ENCODE measurements around the gene CD8B. TPM values are rescaled to one million over a fixed set of nuclear protein-coding genes. Genes with fewer than 3 reads are reported as not detected.
"Not testable (repeated sequence)": the region's sequence is repeated elsewhere in the genome, so short reads cannot be mapped to it uniquely, and the experiment has no call there.

The CD8B gene
- total and polyA plus RNA-seq, 12 donors = 0.11 to 4.5 (median 0.68) TPM; not detected in 1

DNA sequence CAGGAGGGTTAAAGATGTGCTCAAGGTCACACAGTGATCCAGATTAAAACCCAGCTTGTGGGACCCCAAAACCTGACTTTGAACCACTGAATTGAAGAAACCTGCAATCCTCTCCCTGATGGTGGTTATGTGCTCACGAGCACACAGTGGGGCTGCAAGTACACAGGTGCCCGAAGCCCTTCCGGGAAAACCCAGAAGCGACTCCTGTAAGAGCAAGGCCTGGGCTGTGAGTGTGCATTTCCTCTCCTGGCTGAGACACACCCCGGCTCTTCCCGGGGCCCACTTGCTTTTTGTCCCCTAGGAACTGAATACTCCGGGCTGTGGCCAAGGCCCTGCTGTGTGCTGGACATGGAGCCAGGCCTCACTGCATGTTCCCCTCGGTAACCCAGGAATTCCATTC, 1.1 kb downstream of the CD8B start:
- WGBS, 4 donors = 53 to 79% (median 75%) methylated on average over 5 to 8 of the region's 8 CpGs
- H3K4me1 ChIP-seq (replicated peaks in 1 of 2); H3K36me3 ChIP-seq (replicated peaks in 1 of 2); H3K9me3 ChIP-seq (replicated peaks in 1 of 3); H3K4me3 ChIP-seq; DNase-seq; intact Hi-C loops (cut with DNase I); H3K27ac ChIP-seq; H3K27me3 ChIP-seq: not testable (repeated sequence)

DNA sequence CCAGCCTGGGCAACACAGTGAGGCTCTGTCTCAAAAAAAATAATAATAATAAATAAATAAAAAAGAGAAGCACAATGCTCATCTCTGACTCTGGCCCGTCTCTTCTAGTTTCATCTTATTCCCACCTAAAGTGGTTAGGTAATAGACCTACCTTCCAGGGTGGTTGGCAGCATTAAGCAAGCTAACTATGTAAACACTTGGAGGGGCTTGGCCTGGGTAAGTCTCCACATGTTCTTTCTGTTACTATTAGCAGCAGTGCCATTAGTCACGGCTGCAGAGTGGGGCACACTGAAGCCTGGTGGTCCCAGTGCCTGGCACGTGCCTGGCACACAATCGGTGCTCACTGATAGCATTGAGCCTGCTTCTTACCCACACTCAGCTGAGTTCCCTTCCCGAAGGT, 4.0 kb downstream of the CD8B start:
- H3K4me1 ChIP-seq (replicated peaks in 1 of 2); H3K9me3 ChIP-seq (replicated peaks in 1 of 3); H3K27me3 ChIP-seq; H3K4me3 ChIP-seq; H3K27ac ChIP-seq; DNase-seq; H3K36me3 ChIP-seq (replicated peaks in 1 of 2); intact Hi-C loops (cut with DNase I): not testable (repeated sequence)
- 88 to 94% (median 91%) methylated on average over 3 to 5 of the region's 5 CpGs for WGBS, 4 donors

DNA sequence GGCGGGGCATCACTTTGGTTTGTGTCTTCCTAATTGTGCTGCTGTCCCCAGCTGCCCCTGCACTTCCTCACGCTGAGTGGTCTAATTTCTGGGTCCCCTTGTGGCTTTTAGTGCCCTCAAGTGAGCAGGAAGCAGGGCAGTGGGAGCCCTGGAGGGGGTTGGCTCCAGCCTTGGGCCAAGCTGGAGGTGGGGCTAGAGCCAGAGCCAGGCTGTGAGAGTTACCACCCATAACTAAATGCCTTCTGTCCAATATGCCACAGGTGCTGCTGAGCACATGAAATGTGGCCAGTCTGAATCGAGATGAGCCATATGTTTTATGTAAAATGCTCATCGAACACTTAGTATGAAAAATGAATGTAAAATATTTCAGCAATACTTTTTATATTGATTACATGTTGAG, 5.2 kb downstream of the CD8B start:
- H3K36me3 ChIP-seq (replicated peaks in 1 of 2); H3K4me1 ChIP-seq (replicated peaks in 1 of 2); H3K27me3 ChIP-seq; H3K9me3 ChIP-seq (replicated peaks in 1 of 3); H3K27ac ChIP-seq; DNase-seq; H3K4me3 ChIP-seq; intact Hi-C loops (cut with DNase I): not testable (repeated sequence)
- 68 to 89% (median 80%) methylated on average over 2 to 4 of the region's 4 CpGs for WGBS, 4 donors

DNA sequence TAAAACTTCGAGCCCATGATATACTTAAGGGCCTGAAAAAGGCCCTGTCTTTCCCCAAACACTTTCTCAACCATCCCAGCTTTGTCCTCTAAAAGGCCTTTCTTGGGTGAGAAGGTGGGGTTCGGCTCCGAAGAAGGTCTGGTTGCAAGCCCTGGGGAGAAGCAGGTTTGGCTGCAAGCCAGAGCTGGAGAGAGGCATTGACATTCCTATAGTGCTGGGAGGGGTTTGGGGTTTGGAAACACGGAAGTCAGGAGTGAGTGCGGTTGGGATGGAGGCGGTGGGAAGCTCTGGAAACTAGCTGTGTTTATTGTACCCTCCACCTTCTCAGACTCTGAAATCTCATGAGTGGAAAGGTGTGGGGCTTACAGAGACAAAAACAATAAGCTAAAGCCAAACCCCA, 5.7 kb downstream of the CD8B start:
- H3K4me1 ChIP-seq (replicated peaks in 1 of 2); intact Hi-C loops (cut with DNase I); H3K27me3 ChIP-seq; DNase-seq; H3K36me3 ChIP-seq (replicated peaks in 1 of 2); H3K9me3 ChIP-seq (replicated peaks in 1 of 3); H3K4me3 ChIP-seq; H3K27ac ChIP-seq: not testable (repeated sequence)
- 70 to 74% (median 72%) methylated on average over 6 of the region's 6 CpGs for WGBS, 4 donors

DNA sequence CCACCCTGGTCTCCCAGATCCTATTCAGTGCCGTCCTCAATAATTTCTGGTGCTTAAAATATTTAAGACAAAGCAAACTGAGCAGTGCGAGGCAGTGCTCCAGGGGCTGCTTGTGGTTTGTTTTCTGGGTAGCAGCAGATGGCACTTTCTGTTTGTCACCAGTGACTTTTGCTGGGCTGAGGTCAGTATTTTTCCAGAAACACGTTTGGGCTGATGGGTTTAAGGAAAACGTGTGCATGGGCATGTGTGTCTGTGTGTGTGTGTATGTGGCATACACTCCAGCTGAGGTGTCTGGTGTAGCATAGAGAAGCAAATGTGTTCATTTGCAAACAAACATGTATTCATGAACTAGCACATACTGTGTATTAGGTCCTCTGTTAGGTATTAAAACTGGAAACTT, 10.1 kb downstream of the CD8B start:
- H3K9me3 ChIP-seq (replicated peaks in 1 of 3); H3K4me1 ChIP-seq (replicated peaks in 1 of 2); H3K27me3 ChIP-seq; H3K36me3 ChIP-seq (replicated peaks in 1 of 2); intact Hi-C loops (cut with DNase I); DNase-seq; H3K27ac ChIP-seq; H3K4me3 ChIP-seq: not testable (repeated sequence)
- 50 to 73% (median 62%) methylated on average over 4 of the region's 4 CpGs for WGBS, 4 donors

DNA sequence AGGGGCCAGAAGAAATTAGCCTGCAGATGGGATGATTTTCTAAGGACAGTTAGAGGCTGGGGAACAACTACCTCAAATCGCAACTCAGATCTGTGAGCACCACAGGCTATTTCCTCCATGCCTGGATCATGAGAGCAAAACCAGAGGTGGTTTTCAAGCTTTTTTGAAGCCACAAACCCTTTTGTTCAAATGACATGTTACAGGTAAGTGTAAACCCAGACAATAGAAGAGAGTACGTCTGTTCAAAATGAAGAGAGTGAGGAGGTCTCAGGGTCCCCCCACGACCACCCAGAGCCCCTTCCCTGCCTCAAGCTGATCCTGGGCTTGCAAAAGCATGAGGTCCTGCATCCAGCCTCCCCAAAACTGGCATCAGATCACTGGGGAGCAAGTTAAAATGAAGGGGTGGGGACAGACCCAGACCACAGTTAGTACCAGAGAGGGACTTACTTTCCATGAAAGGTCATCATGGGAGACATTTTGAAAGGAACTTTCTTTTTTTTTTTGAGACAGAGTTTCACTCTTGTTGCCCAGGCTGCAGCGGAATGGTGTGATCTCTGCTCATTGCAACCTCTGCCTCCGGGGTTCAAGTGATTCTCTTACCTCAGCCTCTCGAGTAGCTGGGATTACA, 19.0 kb downstream of the CD8B start:
- 85 to 91% (median 86%) methylated on average over 5 to 6 of the region's 6 CpGs for WGBS, 4 donors

DNA sequence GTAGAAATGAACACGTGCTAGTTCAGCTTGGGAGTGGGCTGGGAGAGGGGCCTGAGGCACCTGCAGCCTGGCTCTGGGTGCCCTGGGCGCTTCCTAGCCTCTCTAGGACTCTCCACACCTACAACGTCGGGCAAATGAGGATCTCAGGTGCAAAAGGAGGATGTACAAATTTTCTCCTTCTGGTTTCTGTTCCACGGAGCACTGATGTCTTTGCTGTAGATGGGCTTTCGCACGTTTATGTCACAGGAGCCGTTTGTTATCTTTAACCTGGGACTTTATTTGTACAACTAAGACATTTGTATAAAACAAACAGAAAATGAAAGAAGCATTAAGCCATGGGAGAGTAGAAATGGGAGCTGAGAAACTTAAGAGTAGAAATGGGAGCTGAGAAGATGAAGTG, 20.4 kb downstream of the CD8B start:
- H3K4me3 ChIP-seq; H3K27me3 ChIP-seq; intact Hi-C loops (cut with DNase I); H3K36me3 ChIP-seq (replicated peaks in 1 of 2); H3K9me3 ChIP-seq (replicated peaks in 1 of 3); H3K27ac ChIP-seq; DNase-seq; H3K4me1 ChIP-seq (replicated peaks in 1 of 2): not testable (repeated sequence)
- WGBS, 4 donors = 76 to 91% (median 87%) methylated on average over 3 to 7 of the region's 8 CpGs

More for the DNA sequence above, 19.0 kb downstream of the CD8B start:
- H3K4me1 ChIP-seq (replicated peaks in 1 of 2); intact Hi-C loops (cut with DNase I); H3K9me3 ChIP-seq (replicated peaks in 1 of 3); DNase-seq; H3K27me3 ChIP-seq; H3K4me3 ChIP-seq; H3K27ac ChIP-seq; H3K36me3 ChIP-seq (replicated peaks in 1 of 2): not testable (repeated sequence)

DNA sequence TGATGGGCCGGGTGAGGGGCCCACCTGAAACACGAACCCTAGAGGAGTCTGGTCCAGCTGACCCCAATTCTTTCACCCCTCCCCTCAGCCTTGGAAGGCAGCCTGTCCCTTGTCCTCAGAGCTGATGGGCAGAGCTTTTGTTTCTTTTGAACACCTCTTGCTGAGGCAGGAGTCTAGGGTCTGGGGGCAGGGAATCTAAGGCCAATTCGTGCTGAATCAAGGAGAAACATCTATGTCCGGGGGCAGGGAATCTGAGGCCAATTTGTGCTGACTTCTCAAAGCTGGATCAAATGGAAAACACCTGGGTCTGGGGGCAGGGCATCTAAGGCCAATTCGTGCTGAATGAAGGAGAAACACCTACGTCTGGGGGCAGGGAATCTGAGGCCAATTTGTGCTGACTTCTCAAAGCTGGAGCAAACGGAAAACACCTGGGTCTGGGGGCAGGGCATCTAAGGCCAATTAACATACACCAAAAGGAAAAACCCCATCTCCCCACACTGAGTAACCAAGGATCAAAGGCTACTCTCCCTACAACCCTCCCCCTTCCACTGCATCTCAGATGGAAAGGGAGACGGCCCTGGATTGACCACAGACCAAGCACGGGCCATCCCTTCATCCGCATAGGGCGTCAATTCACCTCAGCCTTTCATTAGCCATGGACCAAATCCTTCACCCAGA, 21.7 kb downstream of the CD8B start:
- H3K4me3 ChIP-seq; intact Hi-C loops (cut with DNase I); H3K4me1 ChIP-seq (replicated peaks in 1 of 2); H3K9me3 ChIP-seq (replicated peaks in 1 of 3); DNase-seq; H3K27me3 ChIP-seq; H3K27ac ChIP-seq; H3K36me3 ChIP-seq (replicated peaks in 1 of 2): not testable (repeated sequence)
- 65 to 89% (median 82%) methylated on average over 6 to 9 of the region's 11 CpGs for WGBS, 4 donors

DNA sequence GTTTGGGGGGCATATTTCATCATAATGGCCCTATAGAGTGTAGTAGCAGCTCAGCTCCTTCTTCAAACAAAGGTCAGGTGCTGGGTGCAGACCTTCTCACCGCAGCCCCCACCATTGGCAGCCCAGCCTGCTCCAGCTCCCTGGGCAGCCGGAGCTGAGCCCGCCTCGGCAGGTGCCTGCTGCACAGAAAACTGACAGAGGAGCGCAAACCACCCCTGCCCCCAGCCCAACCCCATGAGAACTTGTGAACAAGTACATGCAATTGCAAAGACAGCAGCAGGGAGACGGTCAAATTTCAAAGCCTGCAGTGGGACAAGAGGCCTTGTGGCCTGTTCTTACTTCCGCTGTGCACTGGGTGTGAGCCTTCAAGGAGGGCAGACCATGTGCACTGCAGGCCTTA, 22.2 kb downstream of the CD8B start:
- H3K4me3 ChIP-seq; H3K36me3 ChIP-seq (replicated peaks in 1 of 2); H3K4me1 ChIP-seq (replicated peaks in 1 of 2); H3K27ac ChIP-seq; intact Hi-C loops (cut with DNase I); H3K9me3 ChIP-seq (replicated peaks in 1 of 3); DNase-seq; H3K27me3 ChIP-seq: not testable (repeated sequence)
- 91 to 97% (median 94%) methylated on average over 7 of the region's 7 CpGs; no CpG with 5 or more reads in 1 of the 4 donors for WGBS, 4 donors

DNA sequence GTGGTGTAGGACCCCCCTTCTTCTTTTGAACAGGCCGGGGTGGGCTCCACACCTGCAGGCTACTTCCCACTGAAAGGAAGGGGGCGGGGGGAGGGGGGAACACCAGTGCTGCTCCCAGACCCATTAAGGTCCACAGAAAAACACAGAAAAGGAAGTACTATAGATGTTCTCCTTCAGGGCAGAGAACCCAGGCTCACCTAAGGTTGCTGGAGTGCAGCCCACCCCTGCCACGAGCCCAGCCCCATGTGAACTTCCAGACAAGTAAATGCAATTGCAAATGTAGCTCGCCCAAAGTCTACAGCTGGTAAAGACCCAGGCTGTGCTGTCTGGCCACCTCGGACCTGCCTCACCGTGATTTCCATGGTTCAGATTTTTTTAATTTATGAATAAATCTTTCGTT, 24.0 kb downstream of the CD8B start:
- H3K4me3 ChIP-seq; H3K36me3 ChIP-seq (replicated peaks in 1 of 2): not testable (repeated sequence)

DNA sequence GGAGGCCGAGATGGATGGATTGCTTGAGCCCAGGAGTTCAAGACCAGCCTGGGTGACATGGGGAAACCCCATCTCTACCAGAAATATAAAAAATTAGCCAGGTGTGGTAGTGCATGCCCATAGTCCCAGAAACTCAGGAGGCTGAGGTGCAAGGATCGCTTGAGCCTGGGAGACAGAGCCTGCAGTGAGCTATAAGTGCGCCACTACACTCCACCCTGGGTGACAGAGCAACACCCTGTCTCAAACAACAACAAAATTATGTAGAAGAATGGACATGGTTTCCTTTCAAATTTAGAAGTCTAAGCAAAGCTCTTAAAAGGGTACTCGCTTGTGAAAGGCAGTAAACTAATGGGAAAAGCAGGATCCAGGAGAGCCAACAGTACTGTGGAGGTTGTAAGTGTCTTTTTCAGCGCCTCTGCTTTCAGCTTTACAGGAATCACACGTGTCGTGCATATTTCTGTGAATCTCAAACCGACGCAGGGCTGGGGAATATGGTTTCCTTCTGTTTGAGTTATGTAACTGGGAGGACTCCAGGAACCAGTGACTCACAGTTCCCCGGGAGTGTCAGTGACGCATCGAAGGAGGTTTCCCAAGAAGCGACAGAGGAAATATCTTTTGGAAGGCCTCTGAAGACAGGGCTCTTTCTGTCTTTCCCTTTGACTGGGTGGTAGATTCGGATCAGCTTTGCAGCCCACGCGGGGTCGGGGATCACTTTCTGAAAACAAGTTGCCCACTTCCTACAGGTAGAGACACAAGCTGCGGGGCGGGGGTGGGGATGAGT, 24.6 kb downstream of the CD8B start:
- Histone ChIP-seq H3K27ac (peak overlapping the region in 1 of 5 donors; percentile 61), H3K4me3 (peak overlapping the region in 1 of 4 donors; percentile 36)
- H3K36me3 ChIP-seq (replicated peaks in 1 of 2); H3K27me3 ChIP-seq; H3K4me1 ChIP-seq (replicated peaks in 1 of 2); H3K9me3 ChIP-seq (replicated peaks in 1 of 3); intact Hi-C loops (cut with DNase I): not testable (repeated sequence)
- DNase-seq = peak; percentile 76 to 94 (median 90)
- 30 to 54% (median 43%) methylated on average over 7 to 15 of the region's 19 CpGs for WGBS, 4 donors

More for the DNA sequence above, 24.0 kb downstream of the CD8B start:
- intact Hi-C loops (cut with DNase I); DNase-seq; H3K4me1 ChIP-seq (replicated peaks in 1 of 2); H3K9me3 ChIP-seq (replicated peaks in 1 of 3); H3K27me3 ChIP-seq: not testable (repeated sequence)
- peak overlapping the region in 1 of 5 donors; percentile 29 for H3K27ac ChIP-seq
- whole genome bisulfite sequencing, 4 donors = 58 to 70% (median 63%) methylated on average over 5 to 6 of the region's 7 CpGs
